Peyer's patch (tissue), 4 donors: ENCODE data around the gene HTRA3. TPM values are rescaled to one million over a fixed set of nuclear protein-coding genes. Genes with fewer than 3 reads are reported as not detected.

Source experiments
- DNase-seq, 3 donors: peaks; one replicate each; pipeline ENCODE4 v3.0.0-alpha.2; 2017 to 2019
- H3K27ac ChIP-seq, 4 donors: fragments of 200-600 bp; sonication (generic); one replicate each; pipeline ENCODE4 v1.5.1; 2016 to 2019
- H3K27me3 ChIP-seq, 2 donors: fragments of 200-600 bp; sonication (generic); one replicate each; pipeline ENCODE4 v1.5.1; 2019
- H3K36me3 ChIP-seq, 3 donors: fragments of 200-600 bp; sonication (generic); one replicate each; pipeline ENCODE4 v1.5.1; 2016 to 2019
- H3K4me1 ChIP-seq, 4 donors: fragments of 200-600 bp; sonication (generic); one replicate each; pipeline ENCODE4 v1.5.1; 2016 to 2019
- H3K4me3 ChIP-seq, 4 donors: fragments of 200-600 bp; sonication (generic); 1 replicate in 3 of 4; 2 replicates in 1 of 4; pipeline ENCODE4 v1.5.1; 2016 to 2019; ENCODE audit warnings: mild to moderate bottlenecking in 1 of 4
- H3K9me3 ChIP-seq, 4 donors: fragments of 200-600 bp; sonication (generic); one replicate each; pipeline ENCODE4 v1.5.1; 2016 to 2019; ENCODE audit warnings: mild to moderate bottlenecking in 1 of 4
- CTCF ChIP-seq, 6 experiments: fragments of 450-650 bp in 4 of 6; fragments of 200-600 bp in 2 of 6; sonication (generic) in 1 of 6; IDR thresholded peaks; one replicate each; pipeline ENCODE4 v1.5.1; 2017 to 2019; ENCODE audit warnings: antibody characterized with exemption in 6 of 6, mild to moderate bottlenecking in 3 of 6, moderate library complexity in 1 of 6
- POLR2A ChIP-seq, 2 donors: fragments of 450-650 bp; IDR thresholded peaks; one replicate each; pipeline ENCODE4 v1.5.1; 2017; ENCODE audit warnings: antibody characterized with exemption in 2 of 2, mild to moderate bottlenecking in 2 of 2, moderate library complexity in 2 of 2
- total RNA-seq, 4 donors: library from RNA; depleted of rRNA; stranded (reverse); fragments of >200 nt; gene quantifications; one replicate each; pipeline ENCODE4 v1.1.0, GENCODE V29; 2016

HTRA3 gene
- total RNA-seq, 4 donors from 2014 or later, result 3.3 to 43.7 (median 7.9) TPM

GRCh38 chr4:8321220-8321619, 51.7 kb downstream of the HTRA3 start:
- Histone ChIP-seq H3K4me3 (no peak overlapping the region), H3K27ac (no peak overlapping the region), H3K9me3 (no peaks in the 10 kb centered on the region), H3K4me1 (peaks cover 0 to 11% (median 0%) of the 10 kb centered on the region in 4 donors), H3K36me3 (no peaks in the 10 kb centered on the region), H3K27me3 (no peaks in the 10 kb centered on the region)
- no peak for TF ChIP-seq POLR2A (IDR thresholded peaks at IDR 0.05)
- no peak for TF ChIP-seq CTCF (IDR thresholded peaks at IDR 0.05)
- DNase-seq, result no peak

DNA sequence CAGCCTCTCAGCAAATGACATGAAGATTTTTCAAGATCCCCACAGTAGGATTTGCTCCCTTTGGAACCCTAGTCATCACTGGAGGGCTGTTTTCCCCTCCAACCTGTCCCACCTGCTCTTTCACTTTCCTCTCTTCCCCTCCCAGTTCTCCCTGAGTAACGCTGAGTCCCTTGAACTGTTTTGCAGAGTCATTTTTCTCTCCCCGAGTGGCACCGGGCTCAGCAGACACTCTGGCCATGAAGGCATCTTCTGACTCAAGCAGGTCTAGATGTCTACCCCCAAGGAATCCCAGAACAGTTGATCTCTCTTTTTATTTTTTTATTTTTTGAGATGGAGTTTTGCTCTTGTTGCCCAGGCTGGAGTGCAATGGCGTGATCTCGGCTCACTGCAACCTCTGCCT, 52.2 kb downstream of the HTRA3 start:
- peaks cover 0 to 8% (median 0%) of the 10 kb centered on the region in 4 donors for H3K4me1 ChIP-seq
- no peak for DNase-seq
- no peak overlapping the region for H3K27ac ChIP-seq
- no peak overlapping the region for H3K4me3 ChIP-seq
- no peaks in the 10 kb centered on the region for H3K36me3 ChIP-seq
- H3K27me3 ChIP-seq, result no peaks in the 10 kb centered on the region
- H3K9me3 ChIP-seq, result no peaks in the 10 kb centered on the region
- TF ChIP-seq CTCF (IDR thresholded peaks at IDR 0.05) (no peak), POLR2A (IDR thresholded peaks at IDR 0.05) (no peak)

DNA sequence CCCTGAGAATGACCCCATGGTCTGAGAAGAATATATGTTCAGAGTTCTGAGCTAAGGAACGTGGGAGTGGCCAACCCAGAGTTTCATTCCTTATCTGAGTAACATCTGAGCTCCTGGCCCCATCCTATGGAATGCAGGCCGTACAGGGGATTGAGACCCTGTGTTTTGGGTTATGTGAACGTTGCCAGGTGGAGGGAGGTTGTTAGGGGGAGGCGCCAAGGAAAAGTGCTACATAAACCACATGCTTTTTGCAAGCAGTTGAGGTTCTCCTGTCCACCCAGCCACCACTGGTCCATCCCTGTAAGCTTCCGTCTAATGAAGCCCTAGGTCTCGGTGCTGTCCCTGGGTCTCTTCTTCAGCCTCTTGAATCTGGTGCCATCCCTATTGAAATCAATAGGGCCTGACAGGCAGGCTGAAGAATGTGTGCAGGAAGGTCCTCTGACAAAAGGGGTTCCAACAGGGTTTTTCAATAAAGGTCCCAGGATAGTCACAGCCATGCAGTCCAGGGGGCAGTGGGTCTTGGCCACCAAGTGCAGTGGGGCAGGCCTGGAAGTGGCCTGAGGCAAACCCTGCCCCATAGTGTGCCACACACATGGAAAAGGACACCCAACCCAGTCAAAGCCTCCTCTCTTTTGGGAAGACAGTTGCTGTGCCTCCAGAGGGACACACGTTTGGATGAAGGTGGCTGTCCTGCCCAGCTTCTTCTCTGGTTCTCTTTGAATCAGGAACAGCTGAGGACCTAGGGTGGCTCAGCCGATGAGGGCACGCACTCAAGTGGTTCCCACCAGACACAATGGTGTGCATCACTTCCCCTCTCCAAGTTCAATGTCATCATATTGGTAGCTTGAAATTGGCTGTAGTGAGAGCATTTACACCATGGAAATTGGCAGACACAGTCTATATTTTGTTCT, 53.5 kb downstream of the HTRA3 start:
- H3K4me3 ChIP-seq, result no peak overlapping the region
- H3K4me1 ChIP-seq, result peaks cover 0 to 8% (median 0%) of the 10 kb centered on the region in 4 donors
- no peaks in the 10 kb centered on the region for H3K27me3 ChIP-seq
- H3K9me3 ChIP-seq, result no peaks in the 10 kb centered on the region
- no peak overlapping the region for H3K27ac ChIP-seq
- H3K36me3 ChIP-seq, result no peaks in the 10 kb centered on the region
- DNase-seq, result no peak
- TF ChIP-seq POLR2A (IDR thresholded peaks at IDR 0.05) (no peak), CTCF (IDR thresholded peaks at IDR 0.05) (no peak)

DNA sequence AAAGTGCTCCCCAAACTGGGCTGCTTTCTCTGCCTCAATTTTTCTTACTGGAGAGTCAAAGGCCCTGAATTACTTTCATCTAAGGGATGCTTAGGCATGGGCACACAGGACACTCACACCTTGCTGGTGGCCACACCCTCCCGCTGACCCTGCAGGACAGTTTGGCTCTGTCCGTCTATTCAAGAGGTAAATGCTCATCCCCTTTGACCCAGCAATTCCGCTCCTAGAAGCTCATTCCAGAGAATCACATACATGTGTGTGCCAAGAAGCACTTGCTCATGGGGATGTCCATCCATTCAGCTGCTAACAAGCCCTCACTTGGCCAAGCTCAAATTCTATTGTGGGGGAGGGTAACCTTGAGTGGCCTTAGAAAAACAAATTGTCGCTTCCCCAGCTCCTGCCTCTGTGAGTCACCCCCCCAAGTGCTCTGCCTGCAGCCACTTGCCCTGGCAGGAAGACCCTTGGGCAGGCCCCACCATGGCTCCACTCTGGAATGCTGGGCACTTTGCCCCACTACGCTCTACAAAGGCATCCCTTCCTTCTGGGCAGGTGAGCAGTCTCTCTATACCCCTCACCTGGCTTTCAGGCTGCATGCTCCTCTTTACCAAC, 54.5 kb downstream of the HTRA3 start:
- H3K4me3 ChIP-seq, result no peak overlapping the region
- no peak overlapping the region for H3K27ac ChIP-seq
- H3K27me3 ChIP-seq, result no peaks in the 10 kb centered on the region
- H3K36me3 ChIP-seq, result no peaks in the 10 kb centered on the region
- H3K9me3 ChIP-seq, result no peaks in the 10 kb centered on the region
- peak in 1 of 3 donors; percentile 17 for DNase-seq
- TF ChIP-seq POLR2A (IDR thresholded peaks at IDR 0.05), result no peak
- TF ChIP-seq CTCF (IDR thresholded peaks at IDR 0.05), result no peak
- peaks cover 0 to 8% (median 0%) of the 10 kb centered on the region in 4 donors for H3K4me1 ChIP-seq

DNA sequence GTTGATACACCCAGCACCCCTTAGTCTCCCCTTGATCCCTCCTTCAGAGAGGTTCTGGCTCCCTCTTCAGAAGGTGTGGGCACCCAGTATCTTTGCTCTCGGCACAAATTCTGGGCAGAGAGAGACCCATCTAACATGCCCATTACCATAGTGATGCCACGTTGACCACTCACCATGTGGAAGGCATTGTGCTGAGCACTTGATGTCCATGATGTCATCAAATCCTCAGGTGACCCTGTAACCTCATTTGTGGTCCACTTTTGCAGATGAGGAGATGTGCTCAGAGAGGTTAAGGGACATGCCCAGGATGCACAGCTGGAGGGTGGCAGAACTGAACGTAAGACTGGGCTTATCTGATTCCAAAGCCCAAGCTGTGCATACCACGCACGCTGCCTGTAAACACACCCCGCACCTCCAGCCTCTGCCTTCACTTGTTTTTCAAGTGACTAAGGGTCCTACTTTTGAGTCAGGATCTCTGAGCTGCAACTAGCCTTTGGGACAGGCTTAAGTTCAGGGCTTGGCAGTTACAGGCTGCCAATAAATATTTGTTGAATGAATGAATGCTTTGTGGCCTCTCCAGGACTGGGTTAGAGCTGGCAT, 55.2 kb downstream of the HTRA3 start:
- Histone ChIP-seq H3K4me3 (no peak overlapping the region), H3K36me3 (no peaks in the 10 kb centered on the region), H3K27me3 (no peaks in the 10 kb centered on the region), H3K9me3 (no peaks in the 10 kb centered on the region), H3K27ac (no peak overlapping the region), H3K4me1 (peaks cover 0 to 8% (median 0%) of the 10 kb centered on the region in 4 donors)
- DNase-seq, result peak in 1 of 3 donors; percentile 17
- TF ChIP-seq POLR2A (IDR thresholded peaks at IDR 0.05) (no peak), CTCF (IDR thresholded peaks at IDR 0.05) (no peak)
